Esophagus (tissue), 2 donors: ENCODE results near the gene PTGDS. TPM values are rescaled to one million over a fixed set of nuclear protein-coding genes. Genes with fewer than 3 reads are reported as not detected.

Source experiments
- H3K27ac ChIP-seq, 2 donors: one replicate each; pipeline ENCODE4 v1.5.1; 2013; ENCODE audit warnings: low read depth in 2 of 2, mild to moderate bottlenecking in 2 of 2, inconsistent platforms in 1 of 2, low read length in 1 of 2, moderate library complexity in 1 of 2
- H3K27me3 ChIP-seq, 2 donors: one replicate each; pipeline ENCODE4 v1.6.1; 2013; ENCODE audit warnings: low read length in 2 of 2, control low read depth in 1 of 2, mild to moderate bottlenecking in 1 of 2; ENCODE audit not compliant: insufficient read depth in 2 of 2, control insufficient read depth in 1 of 2
- H3K36me3 ChIP-seq, 2 donors: one replicate each; pipeline ENCODE4 v1.6.1; 2013; ENCODE audit warnings: low read length in 1 of 2; ENCODE audit not compliant: control insufficient read depth in 2 of 2, insufficient read depth in 2 of 2
- H3K4me1 ChIP-seq, 2 donors: one replicate each; pipeline ENCODE4 v1.6.1; 2013; ENCODE audit warnings: low read length in 1 of 2; ENCODE audit not compliant: control insufficient read depth in 2 of 2, insufficient read depth in 2 of 2
- H3K4me3 ChIP-seq, 2 donors: one replicate each; pipeline ENCODE4 v1.5.1; 2013; ENCODE audit warnings: low read length in 2 of 2, mild to moderate bottlenecking in 2 of 2, low read depth in 1 of 2, moderate library complexity in 1 of 2
- H3K9me3 ChIP-seq, 2 donors: one replicate each; pipeline ENCODE4 v1.6.1; 2013; ENCODE audit warnings: mild to moderate bottlenecking in 2 of 2, low read depth in 1 of 2, low read length in 1 of 2, moderate library complexity in 1 of 2; ENCODE audit not compliant: control insufficient read depth in 2 of 2, insufficient read depth in 1 of 2
- WGBS, 2 donors: extraction: QIAGEN DNeasy Blood & Tissue Kit; methylation state at CpG; one replicate each; pipeline ENCODE4 v1.1.7; 2013; 5-methylcytosine and 5-hydroxymethylcytosine counted together
- polyA plus RNA-seq, 2 donors: library from polyadenylated mRNA; stranded (reverse); fragments of 200-250 nt; gene quantifications; one replicate each; pipeline ENCODE4 v1.2.3, GENCODE V29; 2013
- donor health status: healthy with polysubstance abuse.
- donor health status: Bipolar disorder and iron deficiency.

Gene PTGDS
- polyA plus RNA-seq, 2 donors: 18.4 to 42.3 TPM

GRCh38 chr9:137018761-137019559, 41.7 kb downstream of the PTGDS start:
- no peaks in the 10 kb centered on the region for H3K4me1 ChIP-seq
- H3K36me3 ChIP-seq: peaks cover 0 to 25% of the 10 kb centered on the region in 2 donors
- 77 to 82% methylated on average over 36 of the region's 36 CpGs for WGBS, 2 donors
- H3K27ac ChIP-seq: no peak overlapping the region
- no peak overlapping the region for H3K4me3 ChIP-seq
- H3K9me3 ChIP-seq: peaks cover 0 to 3% of the 10 kb centered on the region in 2 donors
- H3K27me3 ChIP-seq: no peaks in the 10 kb centered on the region

DNA sequence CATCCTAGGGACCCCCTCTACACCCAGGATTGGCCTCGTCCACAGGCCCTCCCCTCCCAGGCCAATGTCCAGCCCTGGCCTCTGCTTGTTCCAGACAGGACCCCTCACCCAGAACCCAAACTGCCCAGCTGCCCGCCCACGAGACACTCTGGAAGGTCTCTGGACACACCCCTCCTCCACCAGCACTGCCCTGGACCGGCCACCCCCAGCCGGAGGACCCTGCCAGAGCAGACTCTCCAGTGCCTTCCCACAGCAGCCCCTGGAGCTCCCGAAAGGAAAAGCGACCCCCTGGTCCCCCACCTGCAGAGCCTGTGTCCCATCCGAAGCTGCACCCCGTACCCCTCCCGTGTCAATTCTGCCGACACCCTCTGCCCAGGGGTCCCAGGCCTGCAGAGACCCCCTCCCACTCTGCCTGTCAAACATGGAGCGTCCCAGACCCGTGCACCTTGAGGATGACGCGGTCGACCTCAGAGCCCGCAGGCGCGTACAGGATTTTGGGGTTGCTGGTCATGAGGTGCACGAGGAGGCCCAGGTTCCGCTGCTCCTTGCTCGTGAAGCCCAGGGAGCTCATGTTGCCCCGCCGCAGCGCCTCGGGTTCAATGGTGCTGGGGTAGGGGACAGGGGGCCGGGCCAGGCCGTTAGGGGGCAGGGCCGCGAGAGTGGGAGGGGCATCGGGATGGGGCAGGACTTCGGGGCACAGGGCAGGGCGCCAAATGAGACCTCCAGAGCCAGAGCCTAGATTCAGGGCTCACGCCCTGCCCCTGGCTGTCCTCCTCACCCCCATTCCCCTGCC, 42.8 kb downstream of the PTGDS start:
- Histone ChIP-seq H3K4me1 (no peaks in the 10 kb centered on the region), H3K36me3 (peaks cover 0 to 25% of the 10 kb centered on the region in 2 donors), H3K4me3 (no peak overlapping the region), H3K9me3 (peaks cover 0 to 3% of the 10 kb centered on the region in 2 donors), H3K27ac (no peak overlapping the region), H3K27me3 (no peaks in the 10 kb centered on the region)
- 94% methylated on average over 34 of the region's 34 CpGs for WGBS, 2 donors

- Histone ChIP-seq H3K4me1 (peaks cover 0 to 7% of the 10 kb centered on the region in 2 donors), H3K9me3 (peaks cover 0 to 3% of the 10 kb centered on the region in 2 donors), H3K27ac (no peak overlapping the region), H3K4me3 (no peak overlapping the region), H3K27me3 (no peaks in the 10 kb centered on the region), H3K36me3 (peaks cover 0 to 22% of the 10 kb centered on the region in 2 donors)
- WGBS, 2 donors: 94 to 95% methylated on average over 31 to 32 of the region's 32 CpGs
Observed at GRCh38 chr9:137020771-137021567, 43.7 kb downstream of the PTGDS start.

- H3K4me3 ChIP-seq: no peak overlapping the region
- peaks cover 0 to 3% of the 10 kb centered on the region in 2 donors for H3K9me3 ChIP-seq
- H3K27ac ChIP-seq: no peak overlapping the region
- H3K36me3 ChIP-seq: peaks cover 0 to 17% of the 10 kb centered on the region in 2 donors
- no peaks in the 10 kb centered on the region for H3K27me3 ChIP-seq
- peaks cover 0 to 8% of the 10 kb centered on the region in 2 donors for H3K4me1 ChIP-seq
- 91 to 92% methylated on average over 6 of the region's 6 CpGs for WGBS, 2 donors
Observed at GRCh38 chr9:137021568-137021978, 44.3 kb downstream of the PTGDS start.

DNA sequence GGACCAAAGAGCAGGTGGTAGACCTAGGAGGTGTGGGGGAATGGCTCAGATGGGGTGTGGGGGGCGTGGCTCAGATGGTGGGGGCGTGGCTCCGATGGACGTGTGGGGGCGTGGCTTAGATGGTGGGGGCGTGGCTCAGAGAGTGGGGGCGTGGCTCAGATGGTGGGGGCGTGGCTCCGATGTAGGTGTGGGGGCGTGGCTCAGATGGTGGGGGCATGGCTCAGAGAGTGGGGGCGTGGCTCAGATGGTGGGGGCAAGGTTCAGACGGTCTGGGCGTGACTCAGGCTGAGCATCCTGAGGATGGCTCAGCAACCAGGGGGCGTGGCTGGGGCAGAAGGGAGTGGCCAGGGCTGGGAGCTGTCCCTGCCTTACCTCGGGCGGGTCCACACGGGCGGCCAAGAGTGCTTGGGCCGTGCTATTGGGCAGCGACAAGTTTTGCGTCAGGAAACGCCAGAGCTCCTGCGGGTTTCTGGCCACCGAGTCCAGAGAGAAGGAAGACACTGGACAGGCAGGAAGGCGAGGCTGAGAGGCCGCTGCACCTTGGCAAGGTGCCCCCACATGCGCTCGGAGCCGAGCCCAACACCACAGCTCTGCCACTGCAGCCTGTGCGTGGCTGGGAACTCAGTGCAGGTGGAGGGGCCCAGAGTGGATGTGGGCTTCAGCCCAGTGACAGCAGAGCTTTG, 44.8 kb downstream of the PTGDS start:
- Histone ChIP-seq H3K36me3 (peaks cover 0 to 14% of the 10 kb centered on the region in 2 donors), H3K4me3 (no peak overlapping the region), H3K27ac (peak overlapping the region in 1 of 2 donors; percentile 13), H3K27me3 (no peaks in the 10 kb centered on the region), H3K9me3 (peaks cover 0 to 3% of the 10 kb centered on the region in 2 donors), H3K4me1 (peaks cover 0 to 11% of the 10 kb centered on the region in 2 donors)
- WGBS, 2 donors: 50 to 51% methylated on average over 30 of the region's 30 CpGs

- Histone ChIP-seq H3K27me3 (no peaks in the 10 kb centered on the region), H3K27ac (no peak overlapping the region), H3K36me3 (peaks cover 0 to 9% of the 10 kb centered on the region in 2 donors), H3K4me3 (no peak overlapping the region), H3K9me3 (peaks cover 0 to 3% of the 10 kb centered on the region in 2 donors), H3K4me1 (peaks cover 4 to 14% of the 10 kb centered on the region in 2 donors)
- WGBS, 2 donors: 84 to 91% methylated on average over 23 of the region's 23 CpGs
Observed at GRCh38 chr9:137022662-137023008, 45.3 kb downstream of the PTGDS start.

- WGBS, 2 donors: 78 to 83% methylated on average over 4 to 7 of the region's 7 CpGs
- Histone ChIP-seq H3K27ac (no peak overlapping the region), H3K4me3 (no peak overlapping the region), H3K4me1 (peaks cover 5 to 14% of the 10 kb centered on the region in 2 donors), H3K9me3 (peaks cover 0 to 3% of the 10 kb centered on the region in 2 donors), H3K27me3 (no peaks in the 10 kb centered on the region), H3K36me3 (peaks cover 0 to 6% of the 10 kb centered on the region in 2 donors)
Observed at GRCh38 chr9:137023157-137023556, 45.9 kb downstream of the PTGDS start.

GRCh38 chr9:137023583-137023991, 46.3 kb downstream of the PTGDS start:
- WGBS, 2 donors: 84 to 86% methylated on average over 15 of the region's 15 CpGs
- no peaks in the 10 kb centered on the region for H3K27me3 ChIP-seq
- H3K36me3 ChIP-seq: peaks cover 0 to 6% of the 10 kb centered on the region in 2 donors
- peaks cover 7 to 14% of the 10 kb centered on the region in 2 donors for H3K4me1 ChIP-seq
- peaks cover 0 to 3% of the 10 kb centered on the region in 2 donors for H3K9me3 ChIP-seq
- no peak overlapping the region for H3K4me3 ChIP-seq
- no peak overlapping the region for H3K27ac ChIP-seq
